D721Med (cell line): Measurements from ENCODE around the gene ZNF622.

Experiments
- DNase-seq: peaks from one replicate; pipeline ENCODE4 v3.0.0; 2011; ENCODE audit warnings: low spot score; ENCODE audit not compliant: insufficient read length
- FAIRE-seq: peaks from 2 replicates; lab custom pipeline; 2011; peaks lifted over from hg19 to GRCh38; lab: Jason Lieb, UNC
- TF ChIP-seq, protein P1 (sequence below): IDR thresholded peaks from 2 replicates; pipeline ENCODE4 v1.5.1; 2012; ENCODE audit warnings: mild to moderate bottlenecking, control low read depth; ENCODE audit not compliant: insufficient read depth; ENCODE audit errors: missing control alignments

Gene ZNF622

DNA sequence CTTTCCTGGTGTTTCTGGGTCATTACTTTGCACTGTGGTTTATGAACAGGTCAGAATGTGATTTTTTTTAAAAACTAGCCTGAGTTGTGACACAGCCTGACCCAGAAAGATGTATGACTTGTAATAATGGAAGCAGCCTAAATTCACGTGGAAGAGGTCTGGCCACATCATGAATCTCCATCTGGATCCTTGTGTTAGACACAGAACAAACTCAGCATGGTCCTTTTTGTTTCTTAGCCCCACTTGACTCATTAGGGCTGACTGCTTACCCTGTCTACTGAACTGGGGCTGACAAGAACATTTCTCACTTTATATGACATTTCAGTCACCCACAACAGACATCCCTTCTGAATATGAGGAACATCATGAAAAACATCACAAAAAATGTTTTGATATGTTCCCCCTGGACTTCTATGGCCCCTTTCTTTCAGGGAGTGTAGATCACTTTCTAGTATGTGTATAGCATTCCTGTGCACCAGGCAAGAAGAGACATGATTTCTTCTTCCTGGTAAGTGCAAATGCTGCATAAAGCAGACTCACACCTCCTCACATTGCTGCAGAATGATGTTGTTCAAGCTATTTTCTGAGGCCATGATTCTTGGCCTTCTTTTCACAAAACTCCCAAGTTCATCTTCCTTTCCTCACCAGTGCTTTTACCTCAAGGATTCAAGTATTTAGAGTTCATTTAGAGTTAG, 52.3 kb downstream of the ZNF622 start:
- TF ChIP-seq, protein P1, sequence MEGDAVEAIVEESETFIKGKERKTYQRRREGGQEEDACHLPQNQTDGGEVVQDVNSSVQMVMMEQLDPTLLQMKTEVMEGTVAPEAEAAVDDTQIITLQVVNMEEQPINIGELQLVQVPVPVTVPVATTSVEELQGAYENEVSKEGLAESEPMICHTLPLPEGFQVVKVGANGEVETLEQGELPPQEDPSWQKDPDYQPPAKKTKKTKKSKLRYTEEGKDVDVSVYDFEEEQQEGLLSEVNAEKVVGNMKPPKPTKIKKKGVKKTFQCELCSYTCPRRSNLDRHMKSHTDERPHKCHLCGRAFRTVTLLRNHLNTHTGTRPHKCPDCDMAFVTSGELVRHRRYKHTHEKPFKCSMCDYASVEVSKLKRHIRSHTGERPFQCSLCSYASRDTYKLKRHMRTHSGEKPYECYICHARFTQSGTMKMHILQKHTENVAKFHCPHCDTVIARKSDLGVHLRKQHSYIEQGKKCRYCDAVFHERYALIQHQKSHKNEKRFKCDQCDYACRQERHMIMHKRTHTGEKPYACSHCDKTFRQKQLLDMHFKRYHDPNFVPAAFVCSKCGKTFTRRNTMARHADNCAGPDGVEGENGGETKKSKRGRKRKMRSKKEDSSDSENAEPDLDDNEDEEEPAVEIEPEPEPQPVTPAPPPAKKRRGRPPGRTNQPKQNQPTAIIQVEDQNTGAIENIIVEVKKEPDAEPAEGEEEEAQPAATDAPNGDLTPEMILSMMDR: no peak
- FAIRE-seq: no peak
- no peak for DNase-seq

DNA sequence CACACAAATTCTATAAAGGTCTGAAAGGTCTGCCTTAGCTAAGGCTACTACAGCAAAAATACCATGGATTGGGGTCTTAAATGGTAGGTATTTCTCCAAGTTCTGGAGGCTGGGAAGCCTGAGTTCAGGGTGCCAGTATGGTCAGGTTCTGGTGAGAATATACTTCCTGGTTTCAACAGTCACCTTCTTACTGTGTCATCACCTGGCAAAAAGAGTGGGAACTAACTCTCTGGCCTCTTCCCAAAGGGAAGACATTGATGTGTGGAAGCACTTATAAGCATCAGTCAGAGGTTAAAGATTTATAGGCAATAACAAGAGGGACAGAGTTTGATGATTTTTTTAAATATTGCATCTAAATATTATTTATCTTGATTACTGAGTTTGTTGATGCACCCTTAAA, 53.0 kb downstream of the ZNF622 start:
- TF ChIP-seq, protein P1: no peak
- FAIRE-seq (no peak), DNase-seq (no peak)

DNA sequence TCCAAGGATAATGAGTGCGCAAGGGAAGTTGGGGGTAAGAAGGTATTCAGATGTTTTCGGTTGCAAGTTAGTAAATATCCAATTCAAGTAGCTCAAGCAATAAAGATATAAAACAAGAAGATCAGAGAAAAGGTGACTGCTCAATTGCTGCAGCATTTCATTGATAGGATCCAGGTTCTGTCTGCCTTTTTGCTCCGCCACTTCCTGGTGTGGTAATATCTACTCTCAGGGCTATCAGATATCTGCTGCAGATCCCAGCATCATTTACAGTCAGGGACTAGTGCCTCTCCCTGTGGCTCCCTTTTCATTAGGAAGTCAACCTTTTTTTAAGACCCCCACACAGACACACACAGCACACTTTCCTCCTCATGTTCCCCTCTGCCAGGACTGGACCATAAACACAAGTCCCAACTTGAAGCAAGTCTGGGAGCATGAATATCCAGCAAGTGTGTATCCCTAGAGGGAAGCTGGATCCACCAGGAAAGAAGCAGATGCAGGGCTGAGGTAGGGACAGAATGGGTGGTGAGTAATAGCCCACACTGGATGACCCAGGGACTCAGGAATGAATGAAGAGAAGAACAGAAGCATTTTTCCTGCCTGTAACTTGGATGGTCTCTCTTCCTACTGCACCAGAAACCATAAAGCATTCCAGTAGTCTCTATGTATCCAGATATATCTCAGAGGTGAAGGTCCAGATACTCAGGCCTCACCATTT, 53.7 kb downstream of the ZNF622 start:
- no peak for FAIRE-seq
- DNase-seq: no peak
- TF ChIP-seq, protein P1: no peak

DNA sequence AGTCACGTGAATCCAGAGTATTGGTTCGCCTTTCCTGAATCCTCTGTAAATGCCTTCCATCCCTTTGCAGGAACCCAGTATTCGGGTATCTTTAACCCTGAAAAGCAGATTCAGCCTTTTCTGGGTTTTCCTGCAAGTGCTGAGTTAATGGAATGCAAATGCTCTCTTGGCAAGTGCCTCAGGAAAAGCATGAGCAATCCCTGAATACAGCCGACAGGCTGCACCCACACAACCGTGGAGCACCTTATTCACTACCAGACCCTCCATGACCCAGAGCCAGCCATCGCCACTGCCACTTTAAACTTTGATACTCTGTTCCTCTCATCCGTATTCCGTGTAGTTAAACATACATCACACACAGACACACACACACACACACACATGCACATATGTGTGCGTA, 54.4 kb downstream of the ZNF622 start:
- DNase-seq (no peak), FAIRE-seq (no peak)
- TF ChIP-seq, protein P1: no peak

DNA sequence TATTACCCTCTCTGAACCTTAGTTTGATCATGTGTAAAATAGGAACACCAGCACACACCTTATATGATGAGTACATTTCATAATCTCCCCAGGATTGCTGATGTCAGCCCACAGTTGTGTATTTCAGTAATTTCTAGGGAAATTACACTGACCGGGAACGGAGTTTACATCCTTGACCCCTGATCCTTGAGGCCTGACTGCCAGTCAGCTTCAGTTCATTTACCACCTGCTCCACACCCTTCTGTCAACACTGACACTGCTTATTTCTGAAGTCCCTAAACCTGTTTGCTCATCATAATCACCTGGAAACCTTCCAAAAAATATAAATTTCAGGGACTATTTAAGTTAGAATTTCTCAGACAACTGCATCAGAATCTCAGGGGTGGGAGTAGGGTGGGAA, 55.3 kb downstream of the ZNF622 start:
- no peak for DNase-seq
- FAIRE-seq: no peak
- TF ChIP-seq, protein P1: no peak

DNA sequence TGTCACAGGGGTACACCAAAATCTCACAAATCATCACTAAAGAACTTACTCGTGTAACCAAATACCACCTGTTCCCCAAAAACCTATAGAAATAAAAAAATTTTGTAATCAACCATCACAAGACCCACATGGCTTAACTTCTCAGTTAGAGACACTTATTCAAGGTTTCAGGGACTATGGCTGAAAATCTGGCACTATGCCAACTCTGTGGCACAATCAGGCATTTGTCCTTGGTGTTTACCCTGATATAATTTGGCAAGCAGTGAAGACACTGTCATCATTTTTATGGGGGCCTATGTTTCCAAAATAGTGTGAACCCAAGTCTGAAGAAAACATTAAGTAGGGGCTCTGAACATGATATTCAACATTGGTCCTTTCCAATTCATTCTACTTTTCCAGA, 59.0 kb downstream of the ZNF622 start:
- TF ChIP-seq, protein P1: no peak
- FAIRE-seq (no peak), DNase-seq (no peak)

DNA sequence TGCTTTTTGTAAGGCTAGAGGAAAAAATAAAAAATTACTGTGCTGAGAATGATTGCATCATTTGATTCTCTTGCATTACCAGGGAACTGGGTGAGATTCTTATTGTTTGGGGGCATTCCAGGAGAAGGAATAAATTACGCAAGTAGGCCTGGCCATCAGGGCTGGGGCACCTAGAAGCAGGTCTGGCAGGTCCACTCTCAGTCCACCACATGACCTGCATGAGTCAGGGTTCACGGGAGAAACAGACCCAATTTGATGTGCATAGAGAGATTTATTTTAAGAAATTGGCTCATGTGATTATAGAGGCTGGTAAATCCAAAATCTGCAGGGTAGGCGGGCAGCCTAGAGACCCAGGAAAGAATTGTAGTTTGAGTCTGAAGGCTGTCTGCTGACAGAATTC, 59.6 kb downstream of the ZNF622 start:
- TF ChIP-seq, protein P1: no peak
- DNase-seq (no peak), FAIRE-seq (no peak)
